HepG2 (cell line): ENCODE data around the gene MGMT. TPM values are rescaled to one million over a fixed set of nuclear protein-coding genes. Genes with fewer than 3 reads are reported as not detected.

ENCODE experiments used
- BHLHE40 ChIP-seq: IDR thresholded peaks from 2 replicates; pipeline ENCODE4 v1.6.1; 2011; ENCODE audit warnings: low read length, improper control_type of control experiment
- E2F5 ChIP-seq: sonication (generic); formaldehyde crosslinking; conservative IDR thresholded peaks from 2 replicates; pipeline ENCODE4 v1.4.0; 2020; ENCODE audit warnings: missing genetic modification reagents
- EED ChIP-seq: sonication (generic); formaldehyde crosslinking; IDR thresholded peaks from 2 replicates; pipeline ENCODE4 v1.5.0; 2020; ENCODE audit warnings: mild to moderate bottlenecking, missing genetic modification reagents
- ELF3 ChIP-seq: IDR thresholded peaks from 2 replicates; pipeline ENCODE4 v1.6.1; 2016; ENCODE audit warnings: missing genetic modification reagents, missing compliant biosample characterization
- GATAD1 ChIP-seq: IDR thresholded peaks from 2 replicates; pipeline ENCODE4 v1.6.1; 2016; ENCODE audit warnings: missing genetic modification reagents, missing compliant biosample characterization
- GLI4 ChIP-seq: sonication (generic); formaldehyde crosslinking; IDR thresholded peaks from 2 replicates; pipeline ENCODE4 v1.5.1; 2020; ENCODE audit warnings: missing genetic modification reagents, mild to moderate bottlenecking, moderate library complexity, borderline replicate concordance
- KAT8 ChIP-seq: IDR thresholded peaks from 2 replicates; pipeline ENCODE4 v1.6.1; 2016; ENCODE audit warnings: missing genetic modification reagents, missing compliant biosample characterization
- MAX ChIP-seq: IDR thresholded peaks from 2 replicates; pipeline ENCODE4 v1.6.1; 2012; ENCODE audit warnings: inconsistent platforms
- MED1 ChIP-seq: sonication (generic); formaldehyde crosslinking; IDR thresholded peaks from 2 replicates; pipeline ENCODE4 v1.4.0; 2020; ENCODE audit warnings: missing genetic modification reagents
- MYPOP ChIP-seq: sonication (generic); formaldehyde crosslinking; IDR thresholded peaks from 2 replicates; pipeline ENCODE4 v1.8.1; 2023; ENCODE audit warnings: mild to moderate bottlenecking, moderate library complexity, missing genetic modification reagents
- NFE2L1 ChIP-seq: sonication (generic); formaldehyde crosslinking; IDR thresholded peaks from 2 replicates; pipeline ENCODE4 v1.4.0; 2020; ENCODE audit warnings: missing genetic modification reagents, mild to moderate bottlenecking, borderline replicate concordance
- NFKB2 ChIP-seq: sonication (generic); formaldehyde crosslinking; IDR thresholded peaks from 2 replicates; pipeline ENCODE4 v1.4.0; 2020; ENCODE audit warnings: missing genetic modification reagents, borderline replicate concordance
- NFRKB ChIP-seq: fragments of 450-650 bp; IDR thresholded peaks from 2 replicates; pipeline ENCODE4 v1.6.1; 2017
- NR2F2 ChIP-seq: IDR thresholded peaks from 2 replicates; pipeline ENCODE4 v1.6.1; 2012; ENCODE audit warnings: low read depth, inconsistent platforms, borderline replicate concordance
- SALL1 ChIP-seq: sonication (generic); formaldehyde crosslinking; IDR thresholded peaks from 2 replicates; pipeline ENCODE4 v1.8.0; 2022; ENCODE audit warnings: mild to moderate bottlenecking, missing genetic modification reagents
- SMAD1 ChIP-seq: sonication (generic); formaldehyde crosslinking; IDR thresholded peaks from 2 replicates; pipeline ENCODE4 v1.4.0; 2020; ENCODE audit warnings: missing genetic modification reagents, low read depth, mild to moderate bottlenecking, borderline replicate concordance
- SNAI1 ChIP-seq: sonication (generic); formaldehyde crosslinking; IDR thresholded peaks from 2 replicates; pipeline ENCODE4 v1.5.0; 2020; ENCODE audit warnings: mild to moderate bottlenecking, missing genetic modification reagents, borderline replicate concordance
- YY1 ChIP-seq: IDR thresholded peaks from 2 replicates; pipeline ENCODE4 v1.6.1; 2011; ENCODE audit warnings: low read length, low read depth, moderate library complexity, mild to moderate bottlenecking; ENCODE audit not compliant: insufficient read depth, insufficient replicate concordance
- ZFX ChIP-seq: sonication (generic); formaldehyde crosslinking; IDR thresholded peaks from 2 replicates; pipeline ENCODE4 v1.4.0; 2020; ENCODE audit warnings: mild to moderate bottlenecking, low read depth, missing genetic modification reagents, moderate library complexity
- ZNF17 ChIP-seq: sonication (generic); formaldehyde crosslinking; IDR thresholded peaks from 2 replicates; pipeline ENCODE4 v1.5.0; 2020; ENCODE audit warnings: mild to moderate bottlenecking, missing genetic modification reagents
- ZNF225 ChIP-seq: sonication (generic); formaldehyde crosslinking; IDR thresholded peaks from 2 replicates; pipeline ENCODE4 v1.4.0; 2020; ENCODE audit warnings: mild to moderate bottlenecking, missing genetic modification reagents
- ZNF235 ChIP-seq: sonication (generic); formaldehyde crosslinking; IDR thresholded peaks from 2 replicates; pipeline ENCODE4 v1.8.1; 2023; ENCODE audit warnings: mild to moderate bottlenecking, missing genetic modification reagents, borderline replicate concordance
- ZNF274 ChIP-seq: sonication (generic); formaldehyde crosslinking; IDR thresholded peaks from 2 replicates; pipeline ENCODE4 v1.5.1; 2020; ENCODE audit warnings: mild to moderate bottlenecking, missing genetic modification reagents
- ZNF512 ChIP-seq: sonication (generic); formaldehyde crosslinking; IDR thresholded peaks from 2 replicates; pipeline ENCODE4 v1.4.0; 2020; ENCODE audit warnings: mild to moderate bottlenecking, missing genetic modification reagents
- ZNF704 ChIP-seq: sonication (generic); formaldehyde crosslinking; IDR thresholded peaks from 2 replicates; pipeline ENCODE4 v1.8.1; 2023; ENCODE audit warnings: mild to moderate bottlenecking, inconsistent platforms, moderate library complexity, missing genetic modification reagents, borderline replicate concordance
- ZNF768 ChIP-seq: sonication (generic); formaldehyde crosslinking; IDR thresholded peaks from 2 replicates; pipeline ENCODE4 v1.4.0; 2020; ENCODE audit warnings: missing genetic modification reagents
- ZNF83 ChIP-seq: sonication (generic); formaldehyde crosslinking; IDR thresholded peaks from 2 replicates; pipeline ENCODE4 v1.4.0; 2020; ENCODE audit warnings: missing genetic modification reagents, mild to moderate bottlenecking, borderline replicate concordance
- polyA plus RNA-seq, 8 experiments: library from polyadenylated mRNA; depleted of rRNA in 3 of 8; stranded (reverse) in 7 of 8; unstranded in 1 of 8; fragments of >200 nt; fragmentation: Illumina TruSeq in 4 of 8; extraction: Trizol in 4 of 8; gene quantifications; 2 replicates each; pipeline versions ENCODE4 v1.2.1 to v1.2.3, GENCODE V29; 2011 to 2016; ENCODE audit warnings: low read depth in 4 of 8, missing spikeins in 1 of 8, mixed read lengths in 1 of 8; ENCODE audit not compliant: insufficient read depth in 1 of 8
- total RNA-seq, 5 experiments: library from RNA; depleted of rRNA; stranded (reverse); fragments of >200 nt; fragmentation: Illumina TruSeq; extraction: Trizol; gene quantifications; 2 replicates each; pipeline ENCODE4 v1.2.3, GENCODE V29; 2016; ENCODE audit warnings: low read depth in 1 of 5

The MGMT gene
- total and polyA plus RNA-seq, 2 of the 13 experiments (the other 11 are each of a cell fraction or from before 2014, with no cell fraction given), result 12.0 to 19.5 TPM

- TF ChIP-seq YY1 (no peak), GLI4 (CRISPR knock-in tag) (no peak), ZNF225 (CRISPR knock-in tag) (no peak), NFRKB (no peak), ZFX (CRISPR knock-in tag) (peak; percentile 35; the same call in 1 of the 2 replicates), NFE2L1 (CRISPR knock-in tag) (no peak), SNAI1 (no peak), E2F5 (CRISPR knock-in tag) (no peak), ZNF274 (CRISPR knock-in tag) (peak; percentile 3; the same call in 1 of the 2 replicates), EED (CRISPR knock-in tag) (no peak), ZNF235 (no peak), NFKB2 (CRISPR knock-in tag) (0 out of 2 replicates have a peak, but pooled peaks have one; percentile 3), MED1 (no peak), SALL1 (peak; percentile 16), ZNF83 (CRISPR knock-in tag) (0 out of 2 replicates have a peak, but pooled peaks have one; percentile 35), BHLHE40 (no peak), ELF3 (CRISPR knock-in tag) (0 out of 2 replicates have a peak, but pooled peaks have one; percentile 11), ZNF704 (CRISPR knock-in tag) (no peak), GATAD1 (no peak), MAX (peak; percentile 56; the same call in 1 of the 2 replicates), MYPOP (no peak; the same call in 1 of the 2 replicates), KAT8 (CRISPR knock-in tag) (no peak), SMAD1 (no peak), NR2F2 (no peak), ZNF17 (CRISPR knock-in tag) (no peak), ZNF768 (no peak; the same call in 1 of the 2 replicates), ZNF512 (CRISPR knock-in tag) (no peak)
Measured at GRCh38 chr10:129466703-129467358, at the start of gene MGMT (continued).
